GM12878 (cell line): ENCODE data around the gene TTLL11. TPM values are rescaled to one million over a fixed set of nuclear protein-coding genes. Genes with fewer than 3 reads are reported as not detected.

Source experiments
- ATAC-seq: fragments of 200-7000 bp; cut with Tn5 transposase; 3 replicates; pipeline ENCODE4 v1.9.1; 2020; ENCODE audit warnings: mild to moderate bottlenecking, moderate library complexity
- BruUV-seq: library from RNA; stranded (reverse); fragments of 400-500 nt; replicated peaks from 2 replicates; lab custom pipeline; 2021; lab: Mats Ljungman, UMichigan
- CTCF ChIA-PET: fragments of 300-600 bp; sonication (Branson Sonifier 250); formaldehyde crosslinking; extraction: SDS; loops from one replicate; lab custom pipeline; 2021; ENCODE audit warnings: inconsistent platforms; lab: Yijun Ruan, JAX
- POLR2A ChIA-PET: fragments of 350-600 bp; formaldehyde crosslinking; extraction: SDS; loops from one replicate; lab custom pipeline; 2021; ENCODE audit warnings: inconsistent platforms; lab: Charles Lee
- RAD21 ChIA-PET: fragments of 300-600 bp; sonication (Branson Sonifier 250); formaldehyde crosslinking; loops from one replicate; lab custom pipeline; 2023; ENCODE audit warnings: antibody characterized with exemption; ENCODE audit not compliant: unreplicated experiment; lab: Charles Lee
- SMC1A ChIA-PET: fragments of 300-600 bp; sonication (Branson Sonifier 250); formaldehyde crosslinking; loops from one replicate; lab custom pipeline; 2023; ENCODE audit not compliant: unreplicated experiment, uncharacterized antibody; lab: Charles Lee
- DNase-seq: peaks from one replicate; pipeline ENCODE4 v3.0.0-alpha.2; 2011; ENCODE audit warnings: low read depth, low spot score
- FAIRE-seq: peaks from 3 replicates; lab custom pipeline; 2011; peaks lifted over from hg19 to GRCh38; lab: Jason Lieb, UNC
- H2AFZ ChIP-seq: 2 replicates; pipeline ENCODE4 v1.6.0; 2011; ENCODE audit warnings: low read depth, low read length, control low read depth; ENCODE audit not compliant: control insufficient read depth
- H3K27ac ChIP-seq: 2 replicates; pipeline ENCODE4 v1.5.1; 2011; ENCODE audit warnings: control low read depth; ENCODE audit not compliant: control insufficient read depth, insufficient read depth
- H3K27me3 ChIP-seq, 2 experiments: replicated peaks in 1 of 2; 2 replicates each; pipeline versions ENCODE4 v1.6.0 to v1.6.1; 2011; ENCODE audit warnings: low read length in 1 of 2; ENCODE audit not compliant: control insufficient read depth in 2 of 2, insufficient read depth in 2 of 2
- H3K36me3 ChIP-seq, 2 experiments: 2 replicates each; pipeline ENCODE4 v1.5.1; 2011; ENCODE audit warnings: low read length in 1 of 2; ENCODE audit not compliant: control insufficient read depth in 2 of 2, insufficient read depth in 2 of 2
- H3K4me1 ChIP-seq: 2 replicates; pipeline ENCODE4 v1.6.1; 2011; ENCODE audit warnings: mild to moderate bottlenecking, low read length, moderate library complexity, mixed read lengths; ENCODE audit not compliant: control insufficient read depth, insufficient read depth
- H3K4me2 ChIP-seq: 2 replicates; pipeline ENCODE4 v1.6.0; 2011; ENCODE audit warnings: control low read depth; ENCODE audit not compliant: control insufficient read depth, insufficient read depth
- H3K4me3 ChIP-seq: fragments of 200-600 bp; sonication (generic); 2 replicates; pipeline ENCODE4 v1.5.1; 2016
- H3K79me2 ChIP-seq: 2 replicates; pipeline ENCODE4 v1.6.0; 2011; ENCODE audit warnings: low read length; ENCODE audit not compliant: control insufficient read depth, insufficient read depth
- H3K9ac ChIP-seq: 2 replicates; pipeline ENCODE4 v1.8.0; 2011; ENCODE audit warnings: low read length, control low read depth, mixed read lengths; ENCODE audit not compliant: control insufficient read depth, insufficient read depth
- H3K9me3 ChIP-seq: replicated peaks from 3 replicates; pipeline ENCODE4 v1.5.1; 2011; ENCODE audit warnings: mild to moderate bottlenecking, low read length; ENCODE audit not compliant: control insufficient read depth, insufficient read depth
- H4K20me1 ChIP-seq: 2 replicates; pipeline ENCODE4 v1.6.0; 2011; ENCODE audit not compliant: control insufficient read depth, insufficient read depth
- GABPA ChIP-seq: IDR thresholded peaks from 2 replicates; pipeline ENCODE4 v1.6.1; 2014; ENCODE audit warnings: antibody characterized with exemption, low read depth, mild to moderate bottlenecking, inconsistent platforms
- MYC ChIP-seq: IDR thresholded peaks from 2 replicates; pipeline ENCODE4 v1.6.1; 2011; ENCODE audit warnings: mild to moderate bottlenecking, low read length, moderate library complexity, inconsistent platforms; ENCODE audit not compliant: insufficient read depth, insufficient replicate concordance, insufficient read length, severe bottlenecking
- NFIC ChIP-seq: IDR thresholded peaks from 2 replicates; pipeline ENCODE4 v1.6.1; 2012; ENCODE audit warnings: low read depth, mild to moderate bottlenecking, inconsistent platforms, low read length, moderate library complexity
- NKRF ChIP-seq: fragments of 450-650 bp; conservative IDR thresholded peaks from 2 replicates; pipeline ENCODE4 v1.6.1; 2017; ENCODE audit warnings: mild to moderate bottlenecking, moderate library complexity
- PAX8 ChIP-seq: fragments of 450-650 bp; IDR thresholded peaks from 2 replicates; pipeline ENCODE4 v1.6.1; 2017; ENCODE audit warnings: mild to moderate bottlenecking, moderate library complexity
- POLR2AphosphoS5 ChIP-seq: IDR thresholded peaks from 2 replicates; pipeline ENCODE4 v1.6.1; 2011; ENCODE audit warnings: mild to moderate bottlenecking, low read length, inconsistent platforms
- RB1 ChIP-seq: fragments of 450-650 bp; formaldehyde crosslinking; IDR thresholded peaks from 2 replicates; pipeline ENCODE4 v1.6.1; 2017; ENCODE audit warnings: mild to moderate bottlenecking, borderline replicate concordance
- SREBF1 ChIP-seq: IDR thresholded peaks from 2 replicates; pipeline ENCODE4 v1.6.1; 2012; ENCODE audit warnings: mild to moderate bottlenecking, low read length
- ZNF274 ChIP-seq: IDR thresholded peaks from one replicate; pipeline ENCODE4 v1.8.0; 2011; ENCODE audit not compliant: insufficient read length, insufficient read depth
- WGBS: methylation state at CpG from one replicate; pipeline ENCODE4 v1.1.6; 2016; ENCODE audit warnings: low lambda C conversion rate; ENCODE audit not compliant: insufficient replicate concordance, insufficient coverage; ENCODE audit errors: missing lambda C conversion rate; 5-methylcytosine and 5-hydroxymethylcytosine counted together
- in situ Hi-C: fragments of 300-500 bp; cut with MboI; formaldehyde crosslinking; loops from 9 replicates; pipeline ENCODE4 v1.14.3; 2018; ENCODE audit warnings: mixed read lengths
- intact Hi-C: fragments of 100-400 bp; cut with micrococcal nuclease; formaldehyde crosslinking; loops from one replicate; pipeline ENCODE4 v1.14.2; 2022; ENCODE audit not compliant: unreplicated experiment
- polyA plus RNA-seq, 11 experiments: library from polyadenylated mRNA; depleted of rRNA in 4 of 11; unstranded in 6 of 11; stranded (reverse) in 5 of 11; fragments of >200 nt; fragmentation: Nextera tagmentation in 4 of 11; fragmentation: Illumina TruSeq in 1 of 11; extraction: Ambion mirVana in 4 of 11; extraction: Trizol in 1 of 11; gene quantifications; 1 replicate in 1 of 11; 2 replicates in 10 of 11; pipeline versions ENCODE4 v1.2.1 to v1.2.3, GENCODE V29; 2011 to 2016; ENCODE audit warnings: inconsistent platforms in 2 of 11, missing spikeins in 2 of 11, low read depth in 1 of 11
- total RNA-seq, 4 experiments: library from RNA; depleted of rRNA in 3 of 4; stranded (reverse); fragments of >200 nt in 3 of 4; fragmentation: Illumina TruSeq in 1 of 4; extraction: Trizol in 1 of 4; gene quantifications; 2 replicates each; pipeline versions ENCODE4 v1.2.1 to v1.2.3, GENCODE V29; 2013 to 2021
- TF ChIP-seq, protein P1 (sequence below): IDR thresholded peaks from 2 replicates; pipeline ENCODE4 v1.6.1; 2012; ENCODE audit warnings: low read depth, low read length, improper control_type of control experiment

Gene TTLL11
- total and polyA plus RNA-seq, 10 of the 15 experiments (the other 5 are each of a cell fraction or from before 2014, with no cell fraction given): 1.2 to 3.7 (median 2.9) TPM

- TF ChIP-seq, protein P1, sequence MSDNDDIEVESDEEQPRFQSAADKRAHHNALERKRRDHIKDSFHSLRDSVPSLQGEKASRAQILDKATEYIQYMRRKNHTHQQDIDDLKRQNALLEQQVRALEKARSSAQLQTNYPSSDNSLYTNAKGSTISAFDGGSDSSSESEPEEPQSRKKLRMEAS: no peak
- TF ChIP-seq PAX8 (no peak), ZNF274 (no peak)
- TF ChIP-seq, all 136 proteins: peak for 0
Measured at GRCh38 chr9:121925935-121926334, 167.2 kb downstream of the TTLL11 start (continued).

DNA sequence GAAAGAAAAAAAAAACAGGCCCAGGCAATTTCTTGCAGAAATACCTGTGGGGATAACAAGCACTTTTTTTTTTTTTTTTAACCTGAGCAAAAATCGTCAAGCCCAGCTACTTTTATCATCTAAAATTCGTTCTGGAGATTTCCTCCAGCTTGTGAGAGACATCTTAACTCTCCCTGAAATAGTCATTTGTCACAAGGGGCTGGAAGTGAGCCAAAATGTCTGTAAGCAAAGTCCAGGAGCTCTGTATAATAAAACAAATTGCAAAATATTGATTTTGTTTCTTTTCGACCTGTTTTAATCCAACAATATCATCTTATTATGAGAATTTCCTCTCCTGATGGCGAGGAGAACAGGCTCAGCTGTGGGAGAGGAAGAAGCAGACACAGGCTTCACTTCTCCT, 168.4 kb downstream of the TTLL11 start:
- Histone ChIP-seq H3K27ac (no peak overlapping the region), H3K4me3 (no peak overlapping the region), H3K36me3 (no peaks in the 10 kb centered on the region), H3K4me2 (no peak overlapping the region), H4K20me1 (no peaks in the 10 kb centered on the region), H3K9me3 (no peaks in the 10 kb centered on the region), H3K79me2 (no peaks in the 10 kb centered on the region), H3K27me3 (no peaks in the 10 kb centered on the region; a peak in 1 of 4 replicates), H3K9ac (no peak overlapping the region), H2AFZ (no peak overlapping the region), H3K4me1 (no peaks in the 10 kb centered on the region)
- no peak for ATAC-seq
- TF ChIP-seq NKRF (no peak), NFIC (no peak), MYC (no peak), GABPA (no peak), RB1 (no peak), SREBF1 (no peak), POLR2AphosphoS5 (no peak)
- RAD21 ChIA-PET: no interaction called here
- CTCF ChIA-PET: no interaction called here
- in situ Hi-C loops: no loop called here
- no TSS peak for BruUV-seq
- 7% methylated on average over 4 of the region's 4 CpGs for WGBS
- FAIRE-seq: no peak
- no peak for DNase-seq
- POLR2A ChIA-PET: no interaction called here
- intact Hi-C loops: no loop called here
- SMC1A ChIA-PET: no interaction called here
